HCT116 (cell line): Measurements from ENCODE around the gene SPRR1A.

Experiments used
- CTCF ChIP-seq, 3 experiments: fragments of 200-600 bp in 1 of 3; sonication (generic) in 1 of 3; IDR thresholded peaks in 2 of 3; conservative IDR thresholded peaks in 1 of 3; 2 replicates each; pipeline ENCODE4 v1.5.1; 2012 to 2017; ENCODE audit warnings: low read depth in 2 of 3, low read length in 2 of 3, antibody characterized with exemption in 1 of 3, borderline replicate concordance in 1 of 3, control low read depth in 1 of 3, mild to moderate bottlenecking in 1 of 3, mixed read lengths in 1 of 3, mixed run types in 1 of 3, moderate library complexity in 1 of 3; ENCODE audit not compliant: insufficient read depth in 1 of 3
- POLR2A ChIP-seq: IDR thresholded peaks from 2 replicates; pipeline ENCODE4 v1.7.0; 2011; ENCODE audit warnings: borderline replicate concordance; ENCODE audit not compliant: insufficient read depth, insufficient read length; ENCODE audit errors: extremely low read depth
- REST ChIP-seq: IDR thresholded peaks from 2 replicates; pipeline ENCODE4 v1.6.1; 2012; ENCODE audit warnings: low read depth
- SRF ChIP-seq: IDR thresholded peaks from 2 replicates; pipeline ENCODE4 v1.6.1; 2012; ENCODE audit warnings: low read depth

GRCh38 chr1:152983234-152983633 lies 647 bp upstream of the SPRR1A start:
- no peak for TF ChIP-seq REST
- no peak for TF ChIP-seq SRF
- TF ChIP-seq CTCF (IDR thresholded peaks at IDR 0.05 in 2 of 3, conservative IDR thresholded peaks at IDR 0.05 in 1 of 3; ENCODE audit: borderline replicate concordance in 1 of 3, insufficient read depth in 1 of 3, low read depth in 2 of 3, low read length in 2 of 3), result no peak
- TF ChIP-seq POLR2A, result no peak
